Erythroblast (primary cell): ENCODE data around the gene PRELID3B.

Experiments used
- GATA1 ChIP-seq: IDR thresholded peaks from 2 replicates; pipeline ENCODE4 v1.6.1; 2011; ENCODE audit warnings: low read depth, mild to moderate bottlenecking, control low read depth, low read length, moderate library complexity
- POLR2A ChIP-seq: IDR thresholded peaks from 2 replicates; pipeline ENCODE4 v1.6.1; 2011; ENCODE audit warnings: mild to moderate bottlenecking, low read length

DNA sequence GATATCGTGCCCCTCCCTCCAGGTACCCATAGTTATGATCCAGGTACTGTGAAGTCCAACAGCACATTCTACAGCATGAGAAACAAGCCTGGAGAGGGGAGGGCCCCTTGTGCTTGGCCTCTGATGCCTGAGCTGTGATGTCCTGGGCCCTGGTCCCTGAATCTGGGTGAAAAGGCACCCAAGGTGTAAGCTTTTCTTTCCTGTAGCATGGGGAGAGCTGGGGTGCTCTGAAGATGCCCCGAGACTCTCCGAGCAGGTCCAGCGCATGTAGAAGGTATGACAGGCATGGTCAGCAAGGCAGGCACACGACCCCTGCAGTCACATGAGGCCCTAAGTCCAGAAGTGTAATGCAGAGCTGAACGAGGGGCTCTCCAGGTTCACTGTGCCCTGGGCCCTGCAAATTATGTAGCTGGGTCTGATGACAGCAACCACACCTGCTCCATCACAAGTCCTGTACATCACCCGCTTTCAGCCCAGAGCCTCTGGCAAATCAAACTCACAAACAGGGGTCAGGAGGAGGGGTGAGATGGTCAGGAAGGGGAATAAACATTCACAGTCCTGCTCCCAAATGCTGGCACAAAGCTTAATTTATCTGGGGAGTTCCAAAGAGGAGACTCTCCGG lies 33.8 kb downstream of the PRELID3B start:
- TF ChIP-seq POLR2A = no peak
- no peak for TF ChIP-seq GATA1
